ENCODE results near the gene ENTR1.

ENTR1 gene

GRCh38 chr9:136362450-136362784 is 48.0 kb downstream of the ENTR1 start:
- H3K4me3 ChIP-seq (ENCODE audit: low read depth, low read length): no peak overlapping the region
- DNase-seq (ENCODE audit: low read depth): no peak
- no peak for TF ChIP-seq CTCF (IDR thresholded peaks at IDR 0.05; ENCODE audit: control insufficient read depth, extremely low read depth, insufficient read depth)

- DNase-seq (ENCODE audit: low read depth): no peak
- TF ChIP-seq CTCF (IDR thresholded peaks at IDR 0.05; ENCODE audit: control insufficient read depth, extremely low read depth, insufficient read depth): no peak
Observed at GRCh38 chr9:136361754-136362449, 48.5 kb downstream of the ENTR1 start.

GRCh38 chr9:136361047-136361753 is 49.2 kb downstream of the ENTR1 start:
- DNase-seq (ENCODE audit: low read depth): no peak
- no peak overlapping the region for H3K4me3 ChIP-seq (ENCODE audit: low read depth, low read length)
- TF ChIP-seq CTCF (IDR thresholded peaks at IDR 0.05; ENCODE audit: control insufficient read depth, extremely low read depth, insufficient read depth): no peak

More at GRCh38 chr9:136361754-136362449, 48.5 kb downstream of the ENTR1 start:
- no peak overlapping the region for H3K4me3 ChIP-seq (ENCODE audit: low read depth, low read length)

GRCh38 chr9:136359774-136360718 is 50.4 kb downstream of the ENTR1 start:
- H3K4me3 ChIP-seq (ENCODE audit: low read depth, low read length): no peak overlapping the region
- no peak for TF ChIP-seq CTCF (IDR thresholded peaks at IDR 0.05; ENCODE audit: control insufficient read depth, extremely low read depth, insufficient read depth)
- DNase-seq (ENCODE audit: low read depth): no peak

GRCh38 chr9:136358888-136359287 is 51.5 kb downstream of the ENTR1 start:
- DNase-seq (ENCODE audit: low read depth): no peak
- no peak overlapping the region for H3K4me3 ChIP-seq (ENCODE audit: low read depth, low read length)
- no peak for TF ChIP-seq CTCF (IDR thresholded peaks at IDR 0.05; ENCODE audit: control insufficient read depth, extremely low read depth, insufficient read depth)

- TF ChIP-seq CTCF (IDR thresholded peaks at IDR 0.05; ENCODE audit: control insufficient read depth, extremely low read depth, insufficient read depth): no peak
- no peak overlapping the region for H3K4me3 ChIP-seq (ENCODE audit: low read depth, low read length)
- DNase-seq (ENCODE audit: low read depth): no peak
Observed at GRCh38 chr9:136358016-136358415, 52.4 kb downstream of the ENTR1 start.

Measured in LNCaP clone FGC (cell line).